DOHH2 (cell line): ENCODE results near the gene NEK11.

Experiments
- H3F3A ChIP-seq: fragments of 200-600 bp; sonication (generic), shearing (Covaris generic); 2 replicates; pipeline ENCODE4 v1.6.0; 2016; ENCODE audit warnings: antibody characterized with exemption, mild to moderate bottlenecking; ENCODE audit not compliant: control insufficient read depth, insufficient read depth
- H3K27ac ChIP-seq: fragments of 200-600 bp; sonication (generic); 2 replicates; pipeline ENCODE4 v1.5.1; 2014; ENCODE audit warnings: low read depth, mild to moderate bottlenecking, low read length, moderate library complexity
- H3K27me3 ChIP-seq: fragments of 200-600 bp; sonication (generic); 2 replicates; pipeline ENCODE4 v1.6.1; 2014; ENCODE audit warnings: mild to moderate bottlenecking, low read length, mixed read lengths; ENCODE audit not compliant: control insufficient read depth
- H3K36me3 ChIP-seq: fragments of 200-600 bp; sonication (generic); 2 replicates; pipeline ENCODE4 v1.6.1; 2014; ENCODE audit warnings: mild to moderate bottlenecking, low read length, moderate library complexity, mixed read lengths; ENCODE audit not compliant: control insufficient read depth
- H3K4me1 ChIP-seq: fragments of 200-600 bp; sonication (generic); 2 replicates; pipeline ENCODE4 v1.6.1; 2014; ENCODE audit warnings: mild to moderate bottlenecking, low read length, mixed read lengths; ENCODE audit not compliant: control insufficient read depth
- H3K4me2 ChIP-seq: fragments of 200-600 bp; sonication (generic); 2 replicates; pipeline ENCODE4 v1.6.0; 2014; ENCODE audit warnings: mild to moderate bottlenecking, low read length, moderate library complexity
- H3K4me3 ChIP-seq: fragments of 200-600 bp; sonication (generic); 2 replicates; pipeline ENCODE4 v1.5.1; 2014; ENCODE audit warnings: mild to moderate bottlenecking, low read length, mixed read lengths
- H3K79me2 ChIP-seq: fragments of 200-600 bp; sonication (generic); 2 replicates; pipeline ENCODE4 v1.6.1; 2014; ENCODE audit warnings: mild to moderate bottlenecking, low read length, mixed read lengths; ENCODE audit not compliant: control insufficient read depth
- H3K9me2 ChIP-seq: fragments of 200-600 bp; sonication (generic); replicated peaks from 2 replicates; pipeline ENCODE4 v1.6.1; 2014; ENCODE audit warnings: mild to moderate bottlenecking, low read length, mixed read lengths; ENCODE audit not compliant: control insufficient read depth
- H3K9me3 ChIP-seq: fragments of 200-600 bp; sonication (generic); 2 replicates; pipeline ENCODE4 v1.6.1; 2014; ENCODE audit warnings: antibody characterized with exemption, low read length, mixed read lengths; ENCODE audit not compliant: control insufficient read depth, insufficient read depth
- H4K20me1 ChIP-seq: fragments of 200-600 bp; sonication (generic); 2 replicates; pipeline ENCODE4 v1.6.0; 2014; ENCODE audit warnings: low read depth, mild to moderate bottlenecking, antibody characterized with exemption, low read length, moderate library complexity; ENCODE audit not compliant: control insufficient read depth, insufficient read depth
- EZH2phosphoT487 ChIP-seq: fragments of 200-600 bp; sonication (generic); IDR thresholded peaks from 2 replicates; pipeline ENCODE4 v1.6.1; 2017; ENCODE audit warnings: borderline replicate concordance, mild to moderate bottlenecking, antibody characterized with exemption, low read length, moderate library complexity, mixed read lengths
- TF ChIP-seq, protein P1 (sequence below): fragments of 200-600 bp; sonication (generic); IDR thresholded peaks from one replicate; pipeline ENCODE4 v1.5.1; 2014; ENCODE audit warnings: antibody characterized with exemption, mild to moderate bottlenecking, low read depth, low read length; ENCODE audit not compliant: poor library complexity, severe bottlenecking

Gene NEK11

GRCh38 chr3:131277836-131278497 is 251.3 kb downstream of the NEK11 start:
- Histone ChIP-seq H3K4me2 (no peak overlapping the region), H3K79me2 (no peaks in the 10 kb centered on the region), H3K4me1 (no peaks in the 10 kb centered on the region), H4K20me1 (no peaks in the 10 kb centered on the region), H3K27ac (no peak overlapping the region), H3K9me2 (no peaks in the 10 kb centered on the region), H3F3A (no peaks in the 10 kb centered on the region), H3K36me3 (no peaks in the 10 kb centered on the region), H3K27me3 (no peaks in the 10 kb centered on the region), H3K9me3 (no peaks in the 10 kb centered on the region), H3K4me3 (no peak overlapping the region)
- TF ChIP-seq, protein P1, sequence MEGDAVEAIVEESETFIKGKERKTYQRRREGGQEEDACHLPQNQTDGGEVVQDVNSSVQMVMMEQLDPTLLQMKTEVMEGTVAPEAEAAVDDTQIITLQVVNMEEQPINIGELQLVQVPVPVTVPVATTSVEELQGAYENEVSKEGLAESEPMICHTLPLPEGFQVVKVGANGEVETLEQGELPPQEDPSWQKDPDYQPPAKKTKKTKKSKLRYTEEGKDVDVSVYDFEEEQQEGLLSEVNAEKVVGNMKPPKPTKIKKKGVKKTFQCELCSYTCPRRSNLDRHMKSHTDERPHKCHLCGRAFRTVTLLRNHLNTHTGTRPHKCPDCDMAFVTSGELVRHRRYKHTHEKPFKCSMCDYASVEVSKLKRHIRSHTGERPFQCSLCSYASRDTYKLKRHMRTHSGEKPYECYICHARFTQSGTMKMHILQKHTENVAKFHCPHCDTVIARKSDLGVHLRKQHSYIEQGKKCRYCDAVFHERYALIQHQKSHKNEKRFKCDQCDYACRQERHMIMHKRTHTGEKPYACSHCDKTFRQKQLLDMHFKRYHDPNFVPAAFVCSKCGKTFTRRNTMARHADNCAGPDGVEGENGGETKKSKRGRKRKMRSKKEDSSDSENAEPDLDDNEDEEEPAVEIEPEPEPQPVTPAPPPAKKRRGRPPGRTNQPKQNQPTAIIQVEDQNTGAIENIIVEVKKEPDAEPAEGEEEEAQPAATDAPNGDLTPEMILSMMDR: no peak
- TF ChIP-seq EZH2phosphoT487: no peak

GRCh38 chr3:131279577-131279976 is 252.9 kb downstream of the NEK11 start:
- H3F3A ChIP-seq: no peaks in the 10 kb centered on the region
- no peak overlapping the region for H3K27ac ChIP-seq
- no peaks in the 10 kb centered on the region for H3K9me3 ChIP-seq
- H3K4me2 ChIP-seq: no peak overlapping the region
- no peaks in the 10 kb centered on the region for H4K20me1 ChIP-seq
- no peak overlapping the region for H3K4me3 ChIP-seq
- H3K36me3 ChIP-seq: no peaks in the 10 kb centered on the region
- H3K9me2 ChIP-seq: no peaks in the 10 kb centered on the region
- H3K4me1 ChIP-seq: no peaks in the 10 kb centered on the region
- TF ChIP-seq EZH2phosphoT487: no peak
- TF ChIP-seq, protein P1: no peak
- H3K27me3 ChIP-seq: no peaks in the 10 kb centered on the region
- no peaks in the 10 kb centered on the region for H3K79me2 ChIP-seq

DNA sequence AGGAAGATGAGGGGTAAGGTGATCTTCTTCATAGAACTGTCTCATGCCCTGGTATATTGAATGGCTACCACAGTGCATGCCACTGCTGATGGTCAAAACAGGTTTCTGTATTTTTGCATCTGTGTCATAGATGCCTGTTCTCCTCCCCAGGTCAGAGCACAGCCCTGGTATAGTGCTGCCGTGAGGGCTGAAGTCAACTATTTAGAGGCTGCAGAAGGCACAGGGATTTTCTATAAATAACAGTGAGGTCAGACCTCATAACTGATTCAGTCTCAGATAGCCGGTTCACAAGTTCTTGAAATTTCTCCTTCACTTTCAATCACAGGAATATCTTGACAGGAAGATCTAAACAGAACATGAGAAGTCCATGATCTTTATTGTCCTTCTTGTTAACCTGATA is 255.7 kb downstream of the NEK11 start:
- no peaks in the 10 kb centered on the region for H3K36me3 ChIP-seq
- H3K4me3 ChIP-seq: no peak overlapping the region
- no peaks in the 10 kb centered on the region for H3K9me2 ChIP-seq
- H3K4me1 ChIP-seq: no peaks in the 10 kb centered on the region
- no peaks in the 10 kb centered on the region for H3F3A ChIP-seq
- no peaks in the 10 kb centered on the region for H3K79me2 ChIP-seq
- H3K4me2 ChIP-seq: no peak overlapping the region
- H3K9me3 ChIP-seq: no peaks in the 10 kb centered on the region
- no peak overlapping the region for H3K27ac ChIP-seq
- no peaks in the 10 kb centered on the region for H4K20me1 ChIP-seq
- TF ChIP-seq, protein P1: no peak
- TF ChIP-seq EZH2phosphoT487: no peak
- H3K27me3 ChIP-seq: no peaks in the 10 kb centered on the region
